Measurements from ENCODE around the gene AURKA. TPM values are rescaled to one million over a fixed set of nuclear protein-coding genes. Genes with fewer than 3 reads are reported as not detected.

Gene AURKA
- total RNA-seq, 1 donor from 2014 or later, result 27.5 TPM

Other genes with a start within 250 kb of the AURKA start
- gene MC3R, start 143.5 kb downstream of the AURKA start, total RNA-seq, result not detected in 2 replicates
- gene FAM210B, start 33.2 kb downstream of the AURKA start, total RNA-seq, result 24.1 and 29.6 TPM in 2 replicates
- 22.6 and 35.3 TPM in 2 replicates for gene CSTF1, start 430 bp upstream of the AURKA start, total RNA-seq
- gene CASS4, start 20.0 kb upstream of the AURKA start, total RNA-seq, result under 0.01 and 0.13 TPM in 2 replicates
- 78.4 and 81.7 TPM in 2 replicates for gene RTF2, start 76.4 kb upstream of the AURKA start, total RNA-seq
- 0.13 TPM in 2 replicates for gene FAM209A, start 132.5 kb upstream of the AURKA start, total RNA-seq
- 0.13 TPM in 1 of 2 replicates, not detected in the other for gene FAM209B, start 141.0 kb upstream of the AURKA start, total RNA-seq
- not detected in 2 replicates for gene TFAP2C, start 237.1 kb upstream of the AURKA start, total RNA-seq

Data from dermis microvascular lymphatic vessel endothelial cell (primary cell).